HG02938 (cell line): ENCODE results near the gene ACTL7B.
"Not testable (repeated sequence)": the region's sequence is repeated elsewhere in the genome, so short reads cannot be mapped to it uniquely, and the experiment has no call there.

Source experiments
- ATAC-seq: cut with Tn5 transposase; IDR thresholded peaks from one replicate; pipeline ENCODE4 v1.9.1; 2021; ENCODE audit warnings: mild to moderate bottlenecking, moderate library complexity; ENCODE audit not compliant: unreplicated experiment

ACTL7B gene

GRCh38 chr9:108874058-108874788, 18.4 kb upstream of the ACTL7B start:
- no peak for ATAC-seq

DNA sequence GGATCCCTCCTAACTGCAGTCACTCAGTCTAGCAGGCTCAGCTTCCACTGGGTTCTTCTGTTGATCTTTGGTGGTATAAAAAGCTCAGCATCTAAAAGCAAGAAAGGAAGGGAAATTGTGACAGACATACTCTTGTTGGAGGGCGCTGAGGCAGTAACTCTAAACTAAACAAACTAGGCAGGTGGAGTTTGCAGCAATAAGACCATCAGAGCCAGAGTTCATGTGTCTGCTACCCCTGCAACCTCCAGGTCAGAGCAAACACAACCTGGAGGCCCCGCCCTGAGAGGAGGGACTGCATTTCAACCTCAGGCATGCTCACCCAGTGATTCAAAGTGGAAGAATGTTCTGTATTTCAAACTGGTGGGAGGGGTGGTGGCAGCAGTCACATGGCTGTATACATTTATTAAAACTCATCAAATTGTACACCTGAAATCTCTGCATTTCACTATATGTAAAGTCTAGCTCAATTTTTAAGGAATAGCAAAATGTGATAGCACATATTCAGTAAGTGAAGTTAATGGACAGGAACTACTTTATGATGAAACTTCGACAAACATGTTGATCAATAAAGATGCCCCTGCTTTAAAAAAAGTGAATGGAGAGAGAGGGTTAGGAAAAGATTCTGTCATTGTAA, 13.4 kb upstream of the ACTL7B start:
- no peak for ATAC-seq

DNA sequence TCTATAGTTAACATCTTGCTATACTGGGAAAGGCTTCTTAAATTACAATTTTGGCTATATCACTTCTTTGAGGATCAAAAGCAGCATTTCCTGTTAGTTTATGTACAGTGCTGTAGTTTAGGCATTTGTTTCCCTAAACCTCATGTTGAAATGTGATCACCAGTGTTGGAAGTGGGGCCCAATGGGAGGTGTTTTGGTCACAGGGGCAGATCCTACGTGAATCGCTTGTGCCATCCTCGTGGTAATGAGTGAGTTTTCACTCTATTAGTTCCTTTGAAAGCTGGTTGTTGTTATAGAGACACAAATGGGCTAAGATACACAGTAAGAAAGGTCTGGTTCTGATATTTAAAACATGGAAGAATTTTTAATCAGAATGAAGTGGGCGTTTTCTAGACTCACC, 12.0 kb upstream of the ACTL7B start:
- no peak for ATAC-seq

DNA sequence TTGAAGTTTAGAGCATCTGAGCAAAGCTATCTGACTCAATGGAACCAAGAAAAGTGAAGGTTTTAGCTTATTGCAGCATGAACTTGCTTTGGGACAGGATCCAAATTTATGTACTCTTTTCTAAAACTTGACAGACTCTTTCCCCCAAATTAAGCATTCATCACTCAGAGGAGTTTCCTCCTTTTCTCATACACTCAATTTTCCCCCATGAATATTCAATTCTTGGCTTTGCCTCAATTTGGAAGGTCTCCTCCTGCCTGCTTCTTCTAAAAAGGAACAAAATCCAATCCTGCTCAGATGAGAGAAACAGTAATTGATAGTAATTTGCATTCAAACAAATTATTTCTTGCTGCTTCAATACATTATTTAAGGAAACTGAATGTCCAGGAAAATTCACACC, 11.3 kb upstream of the ACTL7B start:
- no peak for ATAC-seq

- ATAC-seq = no peak
Measured at GRCh38 chr9:108866001-108866420, 10.2 kb upstream of the ACTL7B start.

DNA sequence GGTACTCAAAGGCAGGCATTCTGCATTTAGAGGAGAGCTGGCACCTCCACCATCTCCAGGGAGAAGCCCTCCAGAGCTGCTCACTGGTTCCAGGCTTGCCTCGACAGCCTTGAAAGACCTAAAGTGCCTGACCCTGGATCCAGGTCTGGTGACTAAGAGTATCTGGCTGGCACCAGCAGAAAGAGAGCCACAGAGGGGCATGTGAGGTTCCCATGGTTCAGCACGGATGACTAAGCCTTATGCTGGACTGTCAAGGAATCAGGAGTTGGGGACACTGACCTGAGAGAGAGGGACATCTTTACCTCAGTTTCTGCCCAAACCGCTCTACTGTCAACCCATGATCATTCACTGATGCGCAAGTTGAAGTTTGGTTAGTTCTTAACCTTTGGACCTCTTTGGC, 9.3 kb upstream of the ACTL7B start:
- ATAC-seq = no peak

DNA sequence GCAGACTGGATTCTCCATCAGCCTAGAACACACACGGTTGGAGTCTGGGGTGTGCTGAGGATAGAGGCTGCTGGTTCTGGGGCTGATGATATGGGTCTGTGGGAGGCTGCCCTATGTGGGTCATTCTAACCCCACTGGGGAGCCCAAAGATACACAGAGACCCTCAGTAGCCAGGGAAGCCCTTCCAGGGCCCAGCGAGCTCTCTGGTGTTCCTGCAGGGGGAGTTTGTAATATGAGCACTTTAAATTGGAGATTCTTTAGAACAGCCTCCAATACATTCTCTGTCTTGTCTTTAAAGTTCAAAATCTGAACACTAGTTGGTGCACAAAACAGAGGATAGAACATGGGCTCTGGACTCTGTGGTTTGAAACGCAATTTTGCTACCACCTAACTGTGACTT, 8.7 kb upstream of the ACTL7B start:
- no peak for ATAC-seq

DNA sequence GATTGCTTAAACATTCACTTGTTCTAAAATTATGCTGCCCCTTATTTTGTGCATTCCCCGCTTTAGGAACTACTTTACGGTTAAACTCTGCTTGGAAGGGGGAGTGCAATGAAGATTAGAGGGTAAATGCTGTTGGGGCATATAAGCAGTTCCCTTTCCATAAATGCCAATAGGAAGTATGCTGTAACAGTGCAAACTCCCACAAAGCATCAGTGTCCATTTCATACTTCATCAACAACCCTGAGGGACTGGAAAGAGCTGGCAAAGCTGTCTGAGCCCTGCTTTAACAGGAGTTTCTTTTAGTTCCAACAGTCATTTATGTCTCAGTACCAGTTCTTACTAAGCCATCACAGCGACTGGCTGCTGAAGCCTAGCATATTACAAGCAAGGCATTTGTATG, 8.1 kb upstream of the ACTL7B start:
- ATAC-seq = no peak

GRCh38 chr9:108861997-108862396, 6.2 kb upstream of the ACTL7B start, which contains the start of gene ACTL7A:
Gene ACTL7A (plus strand): TSS chr9:108862266. CDS start chr9:108862323, 57 bp downstream.
- no peak for ATAC-seq

DNA sequence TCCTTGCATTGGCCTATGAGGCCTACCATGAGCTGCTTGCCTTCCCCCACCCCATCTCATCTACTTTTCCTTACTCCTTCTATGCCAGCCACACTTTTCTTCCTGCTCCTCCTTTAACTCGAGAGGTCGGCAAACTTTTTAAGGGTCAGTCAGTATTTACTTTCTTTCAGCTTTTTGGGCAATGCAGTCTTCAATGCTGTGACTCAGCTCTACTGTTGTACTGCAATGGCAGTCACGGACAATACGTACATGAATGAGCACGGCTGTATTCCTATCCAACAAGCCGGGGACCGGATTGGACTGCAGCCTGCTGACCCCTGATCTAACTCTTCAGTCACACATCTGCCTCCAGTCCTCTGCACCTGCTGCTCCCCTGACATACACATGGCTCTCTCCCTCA, 5.7 kb upstream of the ACTL7B start:
- ATAC-seq = no peak

GRCh38 chr9:108860764-108861163, 5.0 kb upstream of the ACTL7B start:
- no peak for ATAC-seq

- ATAC-seq = no peak
Measured at GRCh38 chr9:108860354-108860753, 4.6 kb upstream of the ACTL7B start.

- peak; percentile 56 for ATAC-seq
Measured at GRCh38 chr9:108859459-108860114, 3.8 kb upstream of the ACTL7B start.

GRCh38 chr9:108857572-108857971, 1.8 kb upstream of the ACTL7B start:
- no peak for ATAC-seq

DNA sequence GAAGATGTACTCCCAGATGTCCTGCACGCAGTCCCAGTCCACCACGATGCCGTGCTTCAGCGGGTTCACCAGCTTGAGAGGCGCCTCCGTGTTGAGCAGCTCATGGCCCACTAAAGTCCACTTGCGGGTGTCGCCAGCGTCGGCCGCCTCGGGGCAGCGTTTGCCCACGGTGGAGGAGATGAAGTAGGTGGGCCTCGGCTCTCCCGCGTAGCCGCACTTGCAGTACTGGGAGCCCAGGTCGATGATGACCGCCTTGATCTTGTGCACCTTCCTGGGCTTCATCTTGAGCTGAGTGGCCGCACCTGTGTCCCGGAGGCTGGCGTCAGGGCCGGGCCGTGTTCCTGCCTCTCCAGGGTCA, 278 bp downstream of the ACTL7B start:
- no peak for ATAC-seq

DNA sequence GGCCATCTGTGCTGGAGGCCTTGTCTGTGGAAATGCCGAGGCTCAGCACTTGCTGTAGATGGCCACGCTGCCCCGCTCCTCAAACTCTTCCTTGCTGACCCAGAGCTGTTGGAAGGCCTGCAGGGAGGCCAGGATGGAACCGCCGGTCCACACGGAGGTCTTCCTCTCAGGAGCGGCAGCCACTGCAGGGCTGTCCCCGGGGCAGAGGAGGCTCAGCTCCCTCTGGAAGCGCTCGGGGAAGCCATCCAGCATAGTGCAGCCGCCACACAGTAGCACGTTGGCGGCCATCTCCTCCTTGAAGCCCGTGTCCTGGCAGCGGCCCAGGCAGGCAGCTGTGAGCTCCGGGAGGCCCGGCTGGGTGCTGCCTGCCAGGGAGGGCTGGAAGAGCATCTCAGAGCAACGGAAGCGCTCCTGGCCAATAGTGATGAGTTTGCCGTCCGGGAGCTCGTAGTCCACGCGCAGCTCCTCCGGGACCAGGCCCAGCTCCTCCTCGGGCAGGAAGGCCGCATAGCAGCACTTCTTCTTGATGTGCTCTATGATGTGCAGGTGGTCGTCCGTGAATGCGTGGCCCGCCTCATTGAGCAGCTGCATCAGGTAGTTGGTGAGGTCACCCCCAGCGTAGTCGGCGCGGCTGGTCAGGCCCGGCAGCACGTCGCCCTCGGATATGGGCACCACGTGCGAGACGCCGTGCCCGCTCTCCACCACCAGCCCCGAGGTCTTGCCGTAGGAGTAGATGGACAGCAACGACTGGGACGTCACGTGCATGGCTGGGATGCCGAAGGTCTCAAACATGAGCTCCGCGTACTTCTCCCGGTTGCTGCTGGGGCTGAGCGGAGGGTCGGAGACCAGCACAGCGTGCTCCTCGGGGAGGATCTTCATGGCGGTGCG, 901 bp downstream of the ACTL7B start:
- ATAC-seq = no peak

DNA sequence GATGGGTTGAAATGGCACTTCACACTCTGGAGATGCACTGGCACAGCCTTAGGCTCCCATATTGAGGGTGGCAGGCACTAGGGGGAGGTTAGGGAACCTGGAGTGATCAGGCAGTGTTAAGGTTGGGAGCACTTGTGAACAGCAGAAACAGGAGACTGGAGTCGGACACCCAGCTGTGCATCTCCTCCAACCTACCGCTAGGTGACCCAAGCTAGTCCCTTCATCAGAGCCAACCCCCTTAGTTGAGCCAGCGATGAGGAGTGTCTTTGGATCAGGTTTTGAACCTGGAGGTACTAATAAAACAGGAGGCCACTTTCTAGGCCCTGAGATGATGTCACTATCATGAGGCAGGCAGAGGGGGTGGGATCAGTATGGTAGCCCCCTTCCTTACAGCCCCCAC, 1.7 kb downstream of the ACTL7B start:
- no peak for ATAC-seq

DNA sequence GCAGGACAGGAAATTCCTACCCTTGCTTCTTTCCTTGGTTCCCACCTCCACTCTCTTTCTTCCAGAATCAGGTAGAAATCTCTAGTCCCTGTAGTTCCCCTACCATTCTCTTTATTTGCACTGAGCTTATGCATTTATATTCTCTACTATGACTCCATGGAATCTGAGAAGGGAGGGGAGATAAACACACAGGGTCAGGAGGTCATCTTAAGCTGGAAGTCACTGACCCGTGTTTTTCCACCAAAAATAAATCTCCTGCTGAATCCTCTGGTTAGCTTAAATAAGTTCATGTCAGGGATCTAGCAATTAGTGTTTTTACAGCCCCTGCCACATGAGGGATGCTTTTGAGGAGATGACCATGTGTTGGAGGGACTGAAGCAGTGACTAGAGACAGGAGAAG, 3.7 kb downstream of the ACTL7B start:
- ATAC-seq = no peak

DNA sequence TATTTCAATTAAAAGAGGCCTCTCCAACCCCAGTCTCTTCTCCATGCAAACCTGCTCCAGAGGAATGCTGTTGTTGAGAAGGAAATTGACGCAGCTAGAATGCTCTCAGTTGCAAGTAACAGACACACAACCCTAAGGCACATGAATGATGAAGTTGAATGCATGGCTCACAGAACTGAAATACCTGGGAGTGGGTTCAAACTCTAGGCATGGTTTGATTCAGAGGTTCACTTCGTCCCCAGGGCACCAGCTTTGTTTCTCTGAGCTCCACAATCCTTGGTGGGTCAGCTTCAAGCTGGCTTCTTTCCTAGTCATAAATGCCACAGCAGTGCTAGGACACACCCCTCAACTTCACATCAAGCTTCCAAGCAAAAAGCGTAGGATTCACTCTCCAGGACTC, 4.6 kb downstream of the ACTL7B start:
- no peak for ATAC-seq

GRCh38 chr9:108850293-108850897, 5.4 kb downstream of the ACTL7B start:
- no peak for ATAC-seq

- ATAC-seq = not testable (repeated sequence)
Measured at GRCh38 chr9:108848296-108848695, 7.5 kb downstream of the ACTL7B start.
